HG02610 (cell line): ENCODE results near the gene ADAM19.
A peak's percentile ranks its signal among the peaks of the same experiment; 100 is the strongest.

Experiments used
- ATAC-seq: cut with Tn5 transposase; IDR thresholded peaks from one replicate; pipeline ENCODE4 v1.9.1; 2021; ENCODE audit warnings: mild to moderate bottlenecking, moderate library complexity; ENCODE audit not compliant: unreplicated experiment

ADAM19 gene, protein sequence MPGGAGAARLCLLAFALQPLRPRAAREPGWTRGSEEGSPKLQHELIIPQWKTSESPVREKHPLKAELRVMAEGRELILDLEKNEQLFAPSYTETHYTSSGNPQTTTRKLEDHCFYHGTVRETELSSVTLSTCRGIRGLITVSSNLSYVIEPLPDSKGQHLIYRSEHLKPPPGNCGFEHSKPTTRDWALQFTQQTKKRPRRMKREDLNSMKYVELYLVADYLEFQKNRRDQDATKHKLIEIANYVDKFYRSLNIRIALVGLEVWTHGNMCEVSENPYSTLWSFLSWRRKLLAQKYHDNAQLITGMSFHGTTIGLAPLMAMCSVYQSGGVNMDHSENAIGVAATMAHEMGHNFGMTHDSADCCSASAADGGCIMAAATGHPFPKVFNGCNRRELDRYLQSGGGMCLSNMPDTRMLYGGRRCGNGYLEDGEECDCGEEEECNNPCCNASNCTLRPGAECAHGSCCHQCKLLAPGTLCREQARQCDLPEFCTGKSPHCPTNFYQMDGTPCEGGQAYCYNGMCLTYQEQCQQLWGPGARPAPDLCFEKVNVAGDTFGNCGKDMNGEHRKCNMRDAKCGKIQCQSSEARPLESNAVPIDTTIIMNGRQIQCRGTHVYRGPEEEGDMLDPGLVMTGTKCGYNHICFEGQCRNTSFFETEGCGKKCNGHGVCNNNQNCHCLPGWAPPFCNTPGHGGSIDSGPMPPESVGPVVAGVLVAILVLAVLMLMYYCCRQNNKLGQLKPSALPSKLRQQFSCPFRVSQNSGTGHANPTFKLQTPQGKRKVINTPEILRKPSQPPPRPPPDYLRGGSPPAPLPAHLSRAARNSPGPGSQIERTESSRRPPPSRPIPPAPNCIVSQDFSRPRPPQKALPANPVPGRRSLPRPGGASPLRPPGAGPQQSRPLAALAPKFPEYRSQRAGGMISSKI

DNA sequence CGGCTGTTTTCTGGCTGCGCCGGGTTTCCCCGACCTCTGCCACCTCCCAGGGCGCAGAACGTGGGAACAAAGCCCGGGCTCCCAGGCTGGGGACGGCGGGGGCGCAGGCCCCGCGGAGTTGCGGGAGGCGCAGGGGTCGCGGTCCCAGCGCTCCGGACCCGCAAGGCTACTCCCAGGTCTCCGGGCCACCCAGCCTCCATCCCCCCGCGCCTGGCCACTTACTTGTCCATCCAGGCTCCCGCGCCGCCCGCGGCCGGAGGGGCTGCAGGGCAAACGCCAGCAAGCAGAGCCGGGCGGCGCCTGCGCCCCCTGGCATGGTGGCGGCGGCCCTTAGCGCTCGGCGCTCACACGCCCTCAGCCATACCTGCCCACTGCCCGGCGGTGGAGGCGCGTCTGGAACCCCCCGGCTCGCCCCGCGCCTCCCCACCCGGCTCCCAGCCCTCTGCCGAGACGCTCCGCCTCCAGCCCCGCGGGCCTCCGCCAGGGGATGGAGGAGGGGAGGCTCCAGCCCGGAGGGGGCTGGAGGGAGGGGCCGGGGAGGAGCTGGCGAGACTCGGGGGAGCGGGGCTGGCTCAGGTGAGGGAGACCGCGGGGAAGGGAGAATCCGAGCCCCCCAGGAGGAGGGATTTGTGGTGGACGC is at the start of gene ADAM19:
Gene ADAM19, minus strand, starts transcription at position 395 of the 640 bp plus-strand sequence. Its CDS starts 79 bp downstream, at position 316.
- ATAC-seq: peak; percentile 49

- no peak for ATAC-seq
Measured at GRCh38 chr5:157624144-157624543, 48.6 kb upstream of the ADAM19 start.

DNA sequence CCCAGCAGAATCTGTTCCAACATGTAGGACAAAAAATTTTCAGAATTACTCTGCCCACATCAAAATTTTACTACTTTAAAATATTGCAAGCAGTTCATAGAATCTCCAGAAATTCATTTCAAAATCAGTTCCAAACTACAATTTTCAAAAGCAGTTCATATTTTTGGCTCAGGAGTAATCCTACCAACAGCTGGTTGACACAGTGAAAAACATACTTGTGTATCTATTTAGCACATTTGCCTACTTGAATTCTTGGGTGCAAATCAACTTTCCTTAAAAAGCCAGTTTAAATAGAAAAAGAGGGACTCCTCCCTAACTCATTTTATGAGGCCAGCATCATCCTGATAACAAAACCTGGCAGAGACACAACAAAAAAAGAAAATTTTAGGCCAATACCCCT is 45.2 kb upstream of the ADAM19 start:
- ATAC-seq: no peak

- no peak for ATAC-seq
Measured at GRCh38 chr5:157618191-157618765, 42.7 kb upstream of the ADAM19 start.

DNA sequence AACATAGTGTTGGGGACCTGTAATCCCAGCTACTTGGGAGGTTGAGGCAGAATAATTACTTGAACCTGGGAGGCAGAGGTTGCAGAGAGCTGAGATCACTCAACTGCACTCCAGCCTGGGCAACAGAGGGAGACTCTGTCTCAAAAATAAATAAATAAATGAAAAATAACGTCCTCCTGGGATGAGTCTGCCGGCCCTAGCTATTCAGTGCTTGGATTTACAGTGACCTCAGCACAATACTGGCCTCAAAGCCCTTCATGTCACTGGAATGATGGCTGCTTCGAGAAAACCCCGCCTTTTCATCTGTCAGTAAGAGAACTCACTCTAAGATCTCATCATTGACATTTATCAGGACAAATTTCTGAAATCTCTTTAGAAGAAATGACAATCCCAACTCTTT is 41.2 kb upstream of the ADAM19 start:
- no peak for ATAC-seq

DNA sequence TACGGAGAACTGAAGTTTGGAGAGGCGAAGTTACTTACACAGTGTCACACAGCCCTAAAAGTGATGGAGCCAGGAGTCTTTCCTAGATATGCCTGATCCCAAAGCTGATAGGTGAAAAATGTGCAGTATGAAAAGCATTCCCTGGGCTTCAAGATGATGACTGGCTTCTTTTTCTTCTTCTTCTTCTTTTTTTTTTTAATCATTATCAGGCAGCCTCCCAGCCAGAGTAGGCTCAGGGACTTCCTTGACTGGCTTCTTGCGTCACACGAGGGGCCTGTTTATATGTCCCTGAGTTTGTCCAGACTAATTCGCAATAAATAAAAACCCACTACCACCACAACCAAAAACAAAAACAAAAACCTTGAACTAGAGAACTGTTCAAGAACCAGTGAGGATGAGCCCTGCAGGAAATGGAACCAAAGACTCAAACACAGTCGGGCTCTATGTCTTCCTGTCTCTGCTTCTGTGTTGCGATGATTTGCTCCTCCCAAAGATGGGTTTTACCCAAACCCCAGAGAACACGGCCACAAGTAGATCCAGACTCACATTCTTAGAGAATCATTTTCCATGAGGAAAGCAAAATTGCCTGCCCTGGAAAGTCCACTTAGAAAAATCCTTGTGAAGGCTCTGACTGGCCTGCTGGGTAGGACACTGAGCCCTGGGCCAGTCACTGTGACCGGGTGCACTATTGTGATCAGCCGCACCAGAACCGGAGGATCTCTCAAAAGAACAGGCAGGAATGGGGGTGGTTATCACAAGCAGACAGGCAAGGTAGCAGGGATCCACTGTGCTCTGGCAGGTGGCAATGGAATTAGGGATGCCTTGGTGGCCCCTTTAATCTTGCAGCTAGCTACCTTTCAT is 38.0 kb upstream of the ADAM19 start:
- ATAC-seq: no peak

DNA sequence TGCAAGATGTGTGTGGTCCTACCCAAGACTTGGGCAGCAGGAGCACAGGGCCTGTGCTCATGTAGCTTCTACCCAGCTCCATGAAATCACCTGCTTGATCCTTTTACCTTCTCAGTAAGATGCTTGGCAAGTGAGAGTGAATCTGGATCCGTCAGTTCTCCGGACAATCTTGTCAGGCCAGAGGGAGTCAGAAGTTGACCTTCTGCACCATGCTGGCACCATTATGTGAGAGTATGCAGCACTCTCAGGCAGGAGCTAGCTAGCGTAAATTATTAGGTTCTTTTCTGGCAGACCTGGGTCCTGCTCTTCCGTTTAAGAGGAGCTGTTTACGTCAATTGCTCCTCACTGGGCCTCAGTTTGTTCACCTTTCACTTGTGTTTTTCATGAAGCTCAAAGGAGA is 37.0 kb upstream of the ADAM19 start:
- ATAC-seq: no peak

- peak; percentile 87 for ATAC-seq
Measured at GRCh38 chr5:157611571-157612476, 36.2 kb upstream of the ADAM19 start.

DNA sequence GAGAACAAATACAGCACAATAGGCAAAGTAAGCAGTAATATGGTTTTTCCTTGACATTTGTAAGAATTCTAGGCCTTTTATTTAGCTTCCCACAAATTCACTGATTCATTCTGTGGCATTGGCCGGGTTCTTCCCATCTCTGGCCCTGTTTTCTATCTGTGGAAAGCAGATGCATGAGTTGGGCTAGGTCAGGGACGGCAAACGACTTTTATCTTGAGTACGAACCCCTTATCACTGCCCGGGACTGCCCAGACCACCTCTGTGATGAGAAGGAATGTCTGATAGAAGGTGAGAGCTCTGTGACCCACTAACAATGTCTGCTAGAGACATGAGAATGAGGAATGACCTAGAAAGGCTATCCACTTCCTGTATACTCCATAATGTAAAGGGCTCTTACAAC is 35.4 kb upstream of the ADAM19 start:
- ATAC-seq: no peak

DNA sequence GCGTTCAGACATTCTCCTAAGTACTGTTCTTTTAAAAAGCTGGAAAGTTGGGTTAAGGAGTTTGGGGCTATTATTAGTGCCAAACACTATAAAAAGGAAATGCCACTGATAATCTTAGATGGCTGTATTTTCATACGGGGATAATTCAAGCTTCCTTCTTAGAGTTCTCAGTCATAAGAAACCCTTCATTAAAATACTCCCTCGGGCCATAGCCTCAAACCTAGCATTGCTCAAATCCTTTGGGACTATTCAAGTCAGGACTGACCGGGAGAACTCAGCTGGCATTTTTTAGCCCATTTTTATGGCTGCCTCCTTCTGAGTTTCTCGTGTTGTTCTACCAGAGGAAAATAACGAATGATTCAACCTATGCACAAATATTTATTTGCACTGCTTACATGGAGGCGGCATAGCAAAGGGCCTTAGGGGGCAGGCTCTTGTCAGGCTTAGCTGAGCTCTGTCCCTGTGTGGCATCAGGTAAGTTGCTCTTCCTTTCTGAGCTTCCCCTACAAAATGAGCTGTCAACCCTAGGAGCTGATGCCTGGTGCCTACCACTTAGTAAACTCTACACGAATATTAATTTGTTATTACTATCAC is 33.5 kb upstream of the ADAM19 start:
- no peak for ATAC-seq

- peak; percentile 41 for ATAC-seq
Measured at GRCh38 chr5:157607371-157608161, 32.0 kb upstream of the ADAM19 start.

DNA sequence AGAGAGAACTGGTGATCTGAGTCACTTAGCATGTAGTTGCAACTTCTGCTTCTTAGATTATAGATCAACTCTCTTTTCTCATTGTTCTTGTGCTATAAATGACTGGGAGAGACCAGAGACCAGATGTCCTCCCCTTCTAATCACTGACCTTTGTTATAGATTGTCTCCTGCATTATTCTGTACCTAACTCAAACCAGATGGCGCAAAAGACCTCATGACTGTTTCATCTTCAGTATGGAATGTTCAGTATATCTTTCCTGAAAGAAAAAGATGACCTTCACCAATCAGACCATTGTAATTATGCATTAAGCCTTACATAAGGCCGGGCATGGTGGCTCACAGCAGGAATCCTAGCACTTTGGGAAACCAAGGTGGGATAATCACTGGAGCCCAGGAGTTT is 30.5 kb upstream of the ADAM19 start:
- ATAC-seq: no peak

DNA sequence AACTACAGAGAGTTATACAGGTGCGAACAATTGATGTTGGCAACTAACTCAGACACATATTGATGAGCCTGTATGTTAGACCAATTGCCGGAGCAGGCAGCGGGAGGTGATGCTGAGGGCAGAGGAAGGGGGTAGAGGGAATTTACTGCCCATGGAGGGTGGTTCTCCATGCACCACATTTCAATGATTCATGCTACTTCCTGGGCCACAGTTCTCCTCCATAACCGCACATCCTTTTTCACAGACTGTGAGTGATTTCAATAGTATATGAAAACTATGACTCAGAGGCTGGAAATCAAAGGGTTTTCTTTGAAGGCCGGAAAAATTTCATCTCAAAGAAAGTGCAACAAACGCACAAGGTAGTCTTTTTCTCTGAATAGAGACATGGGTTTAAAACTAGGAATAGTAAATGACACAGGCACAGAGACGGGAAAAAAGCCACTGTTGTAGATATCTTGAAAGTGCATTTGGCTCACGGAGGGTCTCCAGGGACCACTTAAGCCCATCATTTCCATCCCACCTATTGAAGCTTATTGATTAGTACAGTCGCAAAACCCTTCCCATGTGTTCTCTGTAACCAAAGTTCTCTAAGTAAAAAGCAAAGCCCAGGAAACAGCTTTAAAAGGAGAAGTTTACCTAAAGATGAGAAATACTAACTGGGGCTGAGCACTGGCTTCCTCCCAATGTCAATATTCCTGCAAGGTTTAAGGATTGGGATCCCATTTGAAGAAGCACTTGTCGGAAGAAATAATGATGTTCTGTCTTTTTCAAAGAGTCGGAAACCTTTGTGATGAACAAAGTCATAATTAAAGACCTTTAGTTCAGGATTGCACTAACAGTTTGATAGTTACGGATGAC is 28.0 kb upstream of the ADAM19 start:
- peak; percentile 28 for ATAC-seq

DNA sequence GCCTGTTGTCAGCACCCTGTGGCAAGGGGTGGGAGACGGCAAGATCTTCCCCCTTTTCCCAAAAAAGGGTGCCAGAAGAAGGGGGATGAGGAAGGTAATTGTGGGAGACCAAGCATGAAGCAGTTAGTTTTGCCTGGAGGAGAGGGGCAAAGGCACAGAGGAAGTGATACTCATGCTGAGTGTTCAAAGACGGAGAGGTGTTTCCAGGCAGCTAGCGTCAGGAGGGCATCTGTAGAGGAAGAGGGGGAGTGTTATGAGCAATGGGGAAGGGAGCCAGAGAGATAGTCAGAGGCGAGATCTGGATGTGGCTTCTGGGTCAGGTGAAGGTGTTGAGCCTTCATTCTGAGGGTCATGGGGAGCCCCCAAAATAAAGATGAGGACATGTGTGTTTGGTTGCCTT is 26.9 kb upstream of the ADAM19 start:
- ATAC-seq: peak; percentile 50

DNA sequence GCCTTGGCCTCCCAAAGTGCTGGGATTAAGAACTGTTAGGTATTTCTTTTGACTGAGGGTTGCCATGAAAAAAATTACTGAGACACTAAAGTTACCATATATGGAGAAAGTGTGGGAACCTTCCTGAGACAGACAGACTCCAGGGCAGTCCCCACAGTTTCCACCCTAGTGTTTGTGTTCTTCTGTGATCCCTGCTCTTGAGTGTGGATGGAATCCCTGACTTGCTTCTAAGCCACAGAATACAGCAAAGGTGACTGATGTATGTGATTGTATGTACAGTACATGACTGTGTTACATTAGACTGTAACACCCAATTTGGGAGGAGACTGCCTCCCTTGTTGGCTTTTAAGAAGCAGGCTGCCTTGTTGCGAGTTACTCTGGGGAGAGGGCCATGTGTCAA is 24.7 kb upstream of the ADAM19 start:
- ATAC-seq: no peak

DNA sequence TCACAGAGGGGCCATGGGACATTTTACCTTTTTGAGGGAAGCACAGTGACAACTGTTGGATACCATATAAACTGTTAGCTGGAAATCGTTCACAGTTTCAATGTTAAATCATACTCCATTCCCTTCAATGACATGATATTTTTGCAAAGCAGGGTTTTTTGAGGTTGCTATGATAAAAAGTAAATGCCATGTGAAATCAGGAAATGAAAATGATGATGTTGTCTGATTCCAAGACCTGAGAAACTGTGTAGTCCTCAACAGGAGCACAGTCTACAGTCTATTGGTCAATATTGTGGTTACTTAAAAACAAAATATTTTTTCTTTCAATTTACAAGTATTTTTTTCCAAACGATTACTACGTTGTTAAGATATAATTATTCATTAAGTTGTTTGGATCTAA is 24.0 kb upstream of the ADAM19 start:
- no peak for ATAC-seq

DNA sequence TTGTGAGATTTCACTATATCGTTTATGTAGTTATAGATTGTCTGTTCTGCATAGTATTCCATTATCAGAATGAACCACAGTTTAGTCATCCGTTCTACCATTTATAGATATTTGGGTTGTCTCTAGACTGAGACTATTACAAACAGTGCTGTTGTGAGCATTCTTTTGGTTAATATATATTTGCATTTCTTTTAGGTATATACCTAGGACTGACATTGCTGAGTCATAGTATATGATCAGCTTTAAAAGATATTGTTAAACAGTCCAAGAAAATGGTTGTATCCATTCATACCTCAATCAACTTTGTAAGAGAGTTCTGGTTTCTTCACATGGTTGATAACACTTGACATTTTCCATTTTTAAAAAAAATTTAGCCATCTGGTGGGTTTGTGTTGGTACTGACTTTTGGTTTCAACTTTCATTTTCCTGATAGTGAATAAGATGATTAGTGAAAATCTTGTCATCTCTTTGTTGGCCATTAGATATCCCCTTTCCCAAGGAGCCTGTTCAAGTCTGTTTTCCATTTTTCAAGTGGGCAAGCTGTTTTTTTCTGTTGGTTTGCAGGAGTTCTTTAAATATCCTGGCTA is 22.9 kb upstream of the ADAM19 start:
- ATAC-seq: peak; percentile 40
